K562 (cell line): ENCODE results near the gene XPR1. TPM values are rescaled to one million over a fixed set of nuclear protein-coding genes. Genes with fewer than 3 reads are reported as not detected.
A peak's percentile ranks its signal among the peaks of the same experiment; 100 is the strongest.

ENCODE experiments used
- ATF4 ChIP-seq: fragments of 450-650 bp; formaldehyde crosslinking; IDR thresholded peaks from 2 replicates; pipeline ENCODE4 v1.4.0; 2022; ENCODE audit warnings: mild to moderate bottlenecking, moderate library complexity
- CBX8 ChIP-seq: fragments of 200-600 bp; sonication (generic); IDR thresholded peaks from 2 replicates; pipeline ENCODE4 v1.6.1; 2012; ENCODE audit warnings: borderline replicate concordance, mixed run types, low read depth, mild to moderate bottlenecking, moderate library complexity, mixed read lengths, low read length, control low read depth, inconsistent platforms; ENCODE audit not compliant: poor library complexity, severe bottlenecking; ENCODE audit errors: extremely low read depth
- CEBPB ChIP-seq: fragments of 450-650 bp; IDR thresholded peaks from 2 replicates; pipeline ENCODE4 v1.6.1; 2016; ENCODE audit warnings: missing genetic modification characterization, missing compliant biosample characterization
- CREM ChIP-seq: IDR thresholded peaks from 2 replicates; pipeline ENCODE4 v1.6.1; 2014; ENCODE audit warnings: antibody characterized with exemption, low read depth
- ETS1 ChIP-seq: conservative IDR thresholded peaks from 2 replicates; pipeline ENCODE4 v1.6.1; 2011; ENCODE audit warnings: low read depth, mild to moderate bottlenecking, low read length; ENCODE audit not compliant: control insufficient read depth
- GTF2A2 ChIP-seq: IDR thresholded peaks from 2 replicates; pipeline ENCODE4 v1.6.1; 2016; ENCODE audit warnings: mild to moderate bottlenecking, missing genetic modification characterization, missing compliant biosample characterization
- NONO ChIP-seq, 2 experiments: fragments of 200-400 bp in 1 of 2; fragments of 450-650 bp in 1 of 2; formaldehyde crosslinking in 1 of 2; IDR thresholded peaks; 2 replicates each; pipeline ENCODE4 v1.6.1; 2017; ENCODE audit warnings: low read depth in 2 of 2, mild to moderate bottlenecking in 2 of 2, moderate library complexity in 2 of 2, low read length in 1 of 2
- PHB ChIP-seq: fragments of 250-450 bp; sonication (Bioruptor Pico); IDR thresholded peaks from 2 replicates; pipeline ENCODE4 v1.5.0; 2021
- SMAD3 ChIP-seq: fragments of 450-650 bp; formaldehyde crosslinking; conservative IDR thresholded peaks from 2 replicates; pipeline ENCODE4 v1.4.0; 2020; ENCODE audit warnings: mild to moderate bottlenecking
- TRIM25 ChIP-seq: fragments of 450-650 bp; IDR thresholded peaks from 2 replicates; pipeline ENCODE4 v1.7.0; 2016; ENCODE audit warnings: borderline replicate concordance
- USF1 ChIP-seq: sonication (generic); formaldehyde crosslinking; IDR thresholded peaks from 2 replicates; pipeline ENCODE4 v1.9.0; 2022; ENCODE audit warnings: mild to moderate bottlenecking, missing genetic modification reagents
- ZNF140 ChIP-seq: fragments of 250-450 bp; sonication (Bioruptor Pico); IDR thresholded peaks from 2 replicates; pipeline ENCODE4 v1.8.0; 2021; ENCODE audit warnings: moderate library complexity, mild to moderate bottlenecking, inconsistent platforms
- ZNF57 ChIP-seq: fragments of 450-650 bp; formaldehyde crosslinking; IDR thresholded peaks from 2 replicates; pipeline ENCODE4 v1.4.0; 2020; ENCODE audit warnings: mild to moderate bottlenecking, moderate library complexity
- ZNF609 ChIP-seq: sonication (generic); formaldehyde crosslinking; IDR thresholded peaks from 2 replicates; pipeline ENCODE4 v1.8.1; 2023; ENCODE audit warnings: missing genetic modification reagents, mild to moderate bottlenecking, borderline replicate concordance
- ZNF780A ChIP-seq: fragments of 250-450 bp; sonication (Bioruptor Pico); IDR thresholded peaks from 2 replicates; pipeline ENCODE4 v1.5.0; 2021; ENCODE audit warnings: mild to moderate bottlenecking
- polyA plus RNA-seq, 8 experiments: library from polyadenylated mRNA; depleted of rRNA in 4 of 8; stranded (reverse) in 5 of 8; unstranded in 3 of 8; fragments of >200 nt; fragmentation: Nextera tagmentation in 2 of 8; fragmentation: Illumina TruSeq in 1 of 8; extraction: Ambion mirVana in 2 of 8; extraction: Trizol in 1 of 8; gene quantifications; 2 replicates each; pipeline versions ENCODE4 v1.2.1 to v1.2.3, GENCODE V29; 2011 to 2014; ENCODE audit warnings: inconsistent platforms in 1 of 8, missing spikeins in 1 of 8
- total RNA-seq, 7 experiments: library from RNA; depleted of rRNA in 6 of 7; stranded (reverse); fragments of >200 nt in 6 of 7; fragmentation: Illumina TruSeq in 2 of 7; extraction: Trizol in 2 of 7; gene quantifications; 2 replicates each; pipeline versions ENCODE4 v1.2.1 to v1.2.3, GENCODE V29; 2011 to 2021; ENCODE audit warnings: low replicate concordance in 1 of 7

XPR1 gene
- total and polyA plus RNA-seq, 9 of the 15 experiments (the other 6 are each of a cell fraction or from before 2014, with no cell fraction given) = 3.0 to 66.2 (median 38.6) TPM

GRCh38 chr1:180611016-180611930, 20.5 kb upstream of the XPR1 start (continued):
- 0 out of 2 replicates have a peak, but pooled peaks have one; percentile 25 for TF ChIP-seq ZNF609 (CRISPR knock-in tag)
- TF ChIP-seq GTF2A2 (tag) = no peak
- no peak for TF ChIP-seq CBX8
- TF ChIP-seq PHB = no peak
- peak; percentile 82 for TF ChIP-seq ATF4 (CRISPR knock-in tag)
- no peak for TF ChIP-seq SMAD3 (CRISPR knock-in tag)
- no peak for TF ChIP-seq TRIM25
- TF ChIP-seq NONO (IDR thresholded peaks at IDR 0.05; ENCODE audit: low read depth in 2 of 2, low read length in 1 of 2) = no peak
- peak; percentile 41; the same call in 1 of the 2 replicates for TF ChIP-seq CEBPB (tag)
- TF ChIP-seq ZNF780A (CRISPR knock-in tag) = no peak
- TF ChIP-seq CREM = peak; percentile 85
- no peak for TF ChIP-seq ETS1
- TF ChIP-seq ZNF140 = no peak
- no peak for TF ChIP-seq USF1
- TF ChIP-seq ZNF57 (CRISPR knock-in tag) = no peak
